NCI-H2107 treated with DMSO at 0.1 percent for 48 hours (cell line): Measurements from ENCODE around the gene USP12.
A peak's percentile ranks its signal among the peaks of the same experiment; 100 is the strongest.
"Not testable (repeated sequence)": the region's sequence is repeated elsewhere in the genome, so short reads cannot be mapped to it uniquely, and the experiment has no call there.

Experiments
- DNase-seq: peaks from one replicate; lab custom pipeline; 2025; ENCODE audit not compliant: unreplicated experiment; lab: John Stamatoyannopoulos, UW

USP12 gene

DNA sequence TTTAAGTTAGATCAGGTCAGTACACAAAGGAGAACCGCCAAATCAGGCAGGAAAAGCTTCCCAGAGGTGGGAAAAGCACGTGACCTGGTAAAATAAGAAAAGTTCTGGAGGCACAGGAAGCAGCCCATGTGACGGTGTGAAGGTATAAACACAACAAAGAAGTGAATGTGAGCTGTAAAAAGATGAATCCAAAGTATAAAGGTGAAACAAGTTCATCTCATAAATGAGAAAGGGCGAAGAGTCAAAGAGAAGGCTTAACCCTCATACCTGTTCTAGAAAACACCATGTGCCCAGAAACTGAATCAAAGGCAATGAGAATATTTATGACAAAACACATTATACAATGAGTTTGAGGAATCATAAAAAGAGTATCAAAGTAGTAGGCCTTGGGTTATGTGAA lies 47.0 kb downstream of the USP12 start:
- no peak for DNase-seq

- not testable (repeated sequence) for DNase-seq
Measured at GRCh38 chr13:27123445-27123844, 48.2 kb downstream of the USP12 start.

GRCh38 chr13:27122036-27122435 lies 49.6 kb downstream of the USP12 start:
- no peak for DNase-seq

- DNase-seq, result no peak
Measured at GRCh38 chr13:27120811-27121210, 50.8 kb downstream of the USP12 start.

- DNase-seq, result no peak
Measured at GRCh38 chr13:27120011-27120410, 51.6 kb downstream of the USP12 start.

- no peak for DNase-seq
Measured at GRCh38 chr13:27118428-27119054, 53.1 kb downstream of the USP12 start.

- DNase-seq, result peak; percentile 12
Measured at GRCh38 chr13:27117952-27118351, 53.7 kb downstream of the USP12 start.

DNA sequence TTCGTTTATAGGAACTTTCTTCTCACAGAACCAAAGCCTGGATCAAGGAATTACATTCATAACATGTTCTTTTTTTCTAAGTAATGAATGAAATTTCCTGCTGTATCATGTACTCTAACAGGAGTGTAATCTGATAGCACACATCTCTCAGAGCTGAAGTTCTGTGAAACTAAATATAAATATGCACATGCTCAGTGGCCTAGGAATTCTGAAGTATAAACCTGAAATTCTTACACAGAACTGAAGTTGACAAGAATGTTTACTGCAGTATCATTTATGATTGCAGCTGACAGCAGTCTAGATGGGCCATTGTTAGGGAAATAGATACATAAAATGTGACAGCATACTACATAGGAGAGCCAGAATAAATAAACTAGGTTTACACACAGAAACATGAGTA lies 54.5 kb downstream of the USP12 start:
- no peak for DNase-seq

DNA sequence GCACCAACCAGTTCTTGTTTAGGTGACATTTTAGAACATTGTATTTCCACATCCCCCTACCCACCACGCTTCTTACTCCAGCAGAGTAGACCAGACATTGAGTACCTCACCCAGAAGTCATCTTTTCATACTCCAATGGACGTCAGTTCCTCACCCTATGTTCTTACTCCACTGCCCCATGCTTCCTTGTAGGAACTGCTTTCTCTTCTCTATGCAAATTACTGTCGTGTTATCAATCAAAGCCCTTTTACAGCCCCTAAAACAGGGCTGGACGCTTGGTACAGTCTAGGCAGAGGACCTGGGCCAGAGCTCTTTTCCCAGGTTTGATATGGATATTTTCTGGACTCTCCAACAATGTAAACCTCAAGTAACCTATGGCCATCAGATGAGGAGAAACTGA lies 58.2 kb downstream of the USP12 start:
- no peak for DNase-seq

- DNase-seq, result no peak
Measured at GRCh38 chr13:27112006-27112405, 59.6 kb downstream of the USP12 start.

DNA sequence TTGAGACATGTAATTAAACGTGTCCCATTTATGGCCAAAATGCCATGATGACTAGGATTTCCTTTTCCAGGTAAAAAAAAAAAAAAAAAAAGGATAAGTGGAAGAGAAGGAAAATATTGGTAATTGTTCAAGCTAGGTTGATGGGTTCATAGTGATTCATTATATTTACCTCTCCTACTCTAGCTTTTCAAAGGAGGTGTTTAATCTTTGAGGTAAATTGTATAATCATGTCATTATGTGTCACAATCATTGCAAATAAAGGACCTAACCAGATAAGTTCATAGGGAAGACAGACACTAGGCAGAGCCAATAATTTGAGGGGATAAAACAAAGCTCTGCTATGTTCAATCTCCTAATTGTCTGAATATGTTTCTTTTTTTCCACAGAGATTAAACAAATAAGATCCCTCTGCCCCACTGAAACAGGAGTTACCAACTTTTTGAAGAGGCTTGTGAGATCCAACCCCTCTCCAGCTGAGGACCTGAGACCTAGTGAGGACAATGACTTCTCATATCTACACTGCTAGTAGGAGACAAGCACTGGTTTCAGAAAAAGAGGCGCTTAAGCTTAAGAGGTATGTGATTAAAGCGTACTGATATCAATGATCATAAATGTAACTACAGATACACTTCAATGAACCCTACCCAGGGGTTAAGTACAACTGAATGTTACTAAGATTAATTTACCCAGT lies 61.4 kb downstream of the USP12 start:
- peak; percentile 10 for DNase-seq

GRCh38 chr13:27106144-27106543 lies 65.5 kb downstream of the USP12 start:
- no peak for DNase-seq

GRCh38 chr13:27104606-27105005 lies 67.0 kb downstream of the USP12 start:
- DNase-seq, result no peak

- no peak for DNase-seq
Measured at GRCh38 chr13:27101847-27102246, 69.8 kb downstream of the USP12 start.

- no peak for DNase-seq
Measured at GRCh38 chr13:27101289-27101688, 70.3 kb downstream of the USP12 start.

DNA sequence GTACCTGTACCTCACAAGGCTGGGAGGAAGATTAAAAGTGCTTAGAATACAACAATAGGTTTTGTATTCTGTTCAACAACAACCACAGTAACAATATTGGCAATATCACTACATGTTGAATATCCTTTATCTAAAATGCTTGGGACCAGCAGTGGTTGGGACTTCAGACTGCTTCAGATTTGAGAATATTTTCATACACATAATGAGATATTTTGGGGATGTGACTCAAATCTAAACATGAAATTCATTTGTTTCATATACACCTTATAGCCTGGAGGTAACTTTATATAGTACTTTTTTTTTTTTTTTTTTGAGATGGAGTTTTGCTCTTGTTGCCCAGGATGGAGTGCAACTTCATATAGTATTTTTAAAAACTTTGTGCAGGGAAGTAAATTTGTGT lies 73.9 kb downstream of the USP12 start:
- DNase-seq, result no peak

DNA sequence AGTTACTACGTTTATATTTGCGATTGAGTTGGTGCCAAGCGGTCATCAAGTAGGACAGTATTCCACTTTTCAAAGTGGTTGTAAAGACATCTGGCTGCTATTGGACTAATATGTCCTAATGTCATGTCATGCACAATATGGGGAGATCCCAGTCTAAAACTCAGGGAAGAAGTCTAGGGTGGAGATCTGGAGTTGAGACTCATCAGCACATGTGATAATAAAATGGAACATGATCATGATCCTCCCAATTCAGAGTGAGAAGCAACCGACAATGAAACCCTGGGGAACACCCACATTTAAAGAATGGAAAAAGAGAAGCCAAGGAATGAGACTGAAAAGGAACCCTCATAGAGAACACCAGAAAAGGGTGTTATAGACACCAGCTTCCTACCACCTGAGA lies 80.2 kb downstream of the USP12 start:
- DNase-seq, result no peak

- no peak for DNase-seq
Measured at GRCh38 chr13:27088619-27089018, 83.0 kb downstream of the USP12 start.

- DNase-seq, result no peak
Measured at GRCh38 chr13:27086599-27087265, 84.9 kb downstream of the USP12 start.

DNA sequence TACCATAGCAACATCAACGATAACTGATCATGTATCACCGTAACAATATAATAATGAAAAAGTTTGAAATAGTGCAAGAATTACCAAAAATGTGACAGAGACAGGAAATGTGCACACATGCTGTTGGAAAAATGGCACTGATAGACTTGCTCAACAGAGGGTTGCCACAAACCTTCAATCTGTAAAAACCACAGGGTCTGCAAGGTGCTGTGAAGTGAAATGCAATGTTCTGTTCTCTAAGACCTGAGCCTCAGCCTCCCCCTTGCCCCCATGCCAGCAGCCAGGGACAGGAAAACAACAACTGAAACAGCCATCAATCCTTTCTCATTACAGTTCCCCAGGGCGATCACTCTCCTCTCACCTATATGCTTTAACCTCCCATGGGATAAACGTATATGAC lies 88.4 kb downstream of the USP12 start:
- no peak for DNase-seq

GRCh38 chr13:27081893-27082679 lies 89.5 kb downstream of the USP12 start:
- DNase-seq, result no peak
